Caco-2 (cell line): ENCODE measurements around the gene PVALB. TPM values are rescaled to one million over a fixed set of nuclear protein-coding genes. Genes with fewer than 3 reads are reported as not detected.

ENCODE experiments used
- BruUV-seq: library from RNA; stranded (reverse); fragments of 400-500 nt; replicated peaks from 2 replicates; lab custom pipeline; 2021; lab: Mats Ljungman, UMichigan
- CTCF ChIA-PET: fragments of 300-600 bp; sonication (Branson Sonifier 250); formaldehyde crosslinking; loops from one replicate; lab custom pipeline; 2022; ENCODE audit warnings: antibody characterized with exemption; lab: Charles Lee
- POLR2A ChIA-PET: fragments of 300-600 bp; sonication (Branson Sonifier 250); formaldehyde crosslinking; loops from one replicate; lab custom pipeline; 2022; ENCODE audit warnings: antibody characterized with exemption; lab: Charles Lee
- DNase-seq, 2 experiments: peaks; one replicate each; pipeline versions ENCODE4 v3.0.0 to v3.0.0-alpha.2; 2020 to 2022
- H3K27me3 ChIP-seq: replicated peaks from 2 replicates; pipeline ENCODE4 v1.6.0; 2011; ENCODE audit warnings: low read length; ENCODE audit not compliant: control insufficient read depth, insufficient read depth
- H3K36me3 ChIP-seq: 2 replicates; pipeline ENCODE4 v1.5.1; 2011; ENCODE audit warnings: low read length; ENCODE audit not compliant: control insufficient read depth, insufficient read depth
- H3K4me1 ChIP-seq: fragments of 250-450 bp; sonication (Bioruptor Pico); 2 replicates; pipeline ENCODE4 v1.5.1; 2020; ENCODE audit warnings: mild to moderate bottlenecking
- H3K4me3 ChIP-seq: 2 replicates; pipeline ENCODE4 v1.5.1; 2011; ENCODE audit warnings: low read depth, mild to moderate bottlenecking, control low read depth, low read length
- H3K9me3 ChIP-seq: fragments of 250-450 bp; sonication (Bioruptor Pico); 2 replicates; pipeline ENCODE4 v1.5.1; 2020; ENCODE audit warnings: mild to moderate bottlenecking, moderate library complexity
- H3K27ac Mint-ChIP-seq: one replicate; pipeline ENCODE4 v1.8.0; 2022; ENCODE audit warnings: mixed read lengths; ENCODE audit not compliant: unreplicated experiment
- H3K27me3 Mint-ChIP-seq: one replicate; pipeline ENCODE4 v1.8.0; 2022; ENCODE audit warnings: mixed read lengths; ENCODE audit not compliant: insufficient read depth, unreplicated experiment
- H3K36me3 Mint-ChIP-seq: one replicate; pipeline ENCODE4 v1.8.0; 2022; ENCODE audit warnings: mild to moderate bottlenecking, mixed read lengths; ENCODE audit not compliant: insufficient read depth, unreplicated experiment
- H3K4me1 Mint-ChIP-seq: one replicate; pipeline ENCODE4 v1.8.0; 2022; ENCODE audit warnings: low read depth, mixed read lengths; ENCODE audit not compliant: unreplicated experiment
- H3K4me3 Mint-ChIP-seq: one replicate; pipeline ENCODE4 v1.8.0; 2022; ENCODE audit warnings: mild to moderate bottlenecking, moderate library complexity, mixed read lengths; ENCODE audit not compliant: unreplicated experiment
- H3K9me3 Mint-ChIP-seq: one replicate; pipeline ENCODE4 v1.8.0; 2022; ENCODE audit warnings: mixed read lengths; ENCODE audit not compliant: unreplicated experiment
- CTCF ChIP-seq, 2 experiments: fragments of 200-600 bp in 1 of 2; IDR thresholded peaks; 1 replicate in 1 of 2; 2 replicates in 1 of 2; pipeline versions ENCODE4 v1.5.1 to v1.8.0; 2011 to 2022; ENCODE audit warnings: antibody characterized with exemption in 1 of 2, control low read depth in 1 of 2, inconsistent platforms in 1 of 2, low read depth in 1 of 2, low read length in 1 of 2, mild to moderate bottlenecking in 1 of 2, moderate library complexity in 1 of 2; ENCODE audit not compliant: insufficient read depth in 1 of 2, severe bottlenecking in 1 of 2, unreplicated experiment in 1 of 2
- intact Hi-C: fragments of 100-400 bp; cut with micrococcal nuclease; formaldehyde crosslinking; loops from one replicate; pipeline ENCODE4 v1.10.0; 2022; ENCODE audit not compliant: unreplicated experiment
- total RNA-seq: library from RNA; stranded (reverse); gene quantifications from 2 replicates; pipeline ENCODE4 v1.2.3, GENCODE V29; 2022

The PVALB gene
- total RNA-seq, 1 experiment from 2014 or later, result not detected

GRCh38 chr22:36775964-36776669 lies 40.7 kb downstream of the PVALB start, which contains the start of gene IFT27:
TSS of gene IFT27 (minus strand) at chr22:36776119. CDS start at chr22:36775707, 412 bp downstream.
- no TSS peak for BruUV-seq
- H3K4me3 ChIP-seq, result peak within 1 kb of the TSS; percentile 68
- Mint-ChIP-seq H3K36me3 (no peaks in the 10 kb centered on the region), H3K4me1 (peaks cover 5% of the 10 kb centered on the region), H3K9me3 (peaks cover 9% of the 10 kb centered on the region), H3K4me3 (peak within 1 kb of the TSS; percentile 81), H3K27me3 (peaks cover 4% of the 10 kb centered on the region), H3K27ac (peak within 1 kb of the TSS; percentile 57)
- CTCF ChIA-PET, result interaction anchor here (0.5 to 1.9 kb wide), 15 partner anchors 17 to 424 kb away, joined by 3 to 20 read pairs (median 3); partner anchors contain the start of genes CACNG2 and EIF3D
- no peak for TF ChIP-seq CTCF (IDR thresholded peaks at IDR 0.05; ENCODE audit: insufficient read depth in 1 of 2, low read depth in 1 of 2, low read length in 1 of 2, severe bottlenecking in 1 of 2, unreplicated experiment in 1 of 2)
- intact Hi-C loops, result loop anchor here (10.0 kb wide), 1 partner anchor 251 kb away; the partner anchor contains the start of gene EIF3D
- 0 out of 2 replicates have a peak, but pooled peaks cover 5% of the 10 kb centered on the region for H3K4me1 ChIP-seq
- H3K27me3 ChIP-seq, result no peaks in the 10 kb centered on the region
- POLR2A ChIA-PET, result interaction anchor here (0.6 to 0.9 kb wide), 3 partner anchors 146 to 548 kb away, joined by 3 to 4 read pairs (median 3); no protein-coding TSS in a partner anchor
- H3K9me3 ChIP-seq, result no peaks in the 10 kb centered on the region
- no peaks in the 10 kb centered on the region for H3K36me3 ChIP-seq
- DNase-seq, result peak; percentile 97 to 99

DNA sequence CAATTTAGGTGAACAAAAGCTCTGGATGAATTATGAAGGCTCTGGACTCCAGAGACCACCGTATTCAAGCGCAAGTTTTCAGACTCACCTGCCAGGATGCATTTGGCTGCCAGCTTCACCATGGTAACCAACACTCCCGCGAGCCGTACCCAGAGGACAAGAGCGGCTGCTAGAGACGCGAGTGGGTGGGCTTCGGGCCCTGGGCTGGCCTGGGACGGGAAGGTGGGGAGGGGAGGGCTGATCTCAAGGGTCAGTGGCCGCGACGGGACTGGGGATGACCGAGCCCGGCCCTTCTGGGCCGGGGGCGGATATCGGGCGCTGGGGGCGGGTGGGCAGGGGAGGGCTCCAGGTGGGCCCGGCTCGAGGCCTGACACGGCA lies 41.3 kb downstream of the PVALB start:
- intact Hi-C loops, result loop anchor here (10.0 kb wide), 1 partner anchor 251 kb away; the partner anchor contains the start of gene EIF3D
- TF ChIP-seq CTCF (IDR thresholded peaks at IDR 0.05; ENCODE audit: insufficient read depth in 1 of 2, low read depth in 1 of 2, low read length in 1 of 2, severe bottlenecking in 1 of 2, unreplicated experiment in 1 of 2), result no peak
- Mint-ChIP-seq H3K9me3 (peaks cover 9% of the 10 kb centered on the region), H3K27ac (no peak overlapping the region), H3K4me1 (peaks cover 5% of the 10 kb centered on the region), H3K4me3 (peak overlapping the region; percentile 81), H3K36me3 (no peaks in the 10 kb centered on the region), H3K27me3 (peaks cover 6% of the 10 kb centered on the region)
- POLR2A ChIA-PET, result interaction anchor here (0.6 to 0.9 kb wide), 2 partner anchors 424 to 548 kb away, joined by 3 to 4 read pairs; no protein-coding TSS in a partner anchor
- 0 out of 2 replicates have a peak, but pooled peaks cover 5% of the 10 kb centered on the region for H3K4me1 ChIP-seq
- no peaks in the 10 kb centered on the region for H3K36me3 ChIP-seq
- H3K27me3 ChIP-seq, result no peaks in the 10 kb centered on the region
- CTCF ChIA-PET, result interaction anchor here (0.5 to 1.9 kb wide), 12 partner anchors 16 to 424 kb away, joined by 3 to 20 read pairs (median 4); partner anchors contain the start of gene CACNG2
- DNase-seq, result peak in 1 of 2 experiments; percentile 10
- BruUV-seq, result no TSS peak
- H3K9me3 ChIP-seq, result no peaks in the 10 kb centered on the region
- peak overlapping the region; percentile 68 for H3K4me3 ChIP-seq

DNA sequence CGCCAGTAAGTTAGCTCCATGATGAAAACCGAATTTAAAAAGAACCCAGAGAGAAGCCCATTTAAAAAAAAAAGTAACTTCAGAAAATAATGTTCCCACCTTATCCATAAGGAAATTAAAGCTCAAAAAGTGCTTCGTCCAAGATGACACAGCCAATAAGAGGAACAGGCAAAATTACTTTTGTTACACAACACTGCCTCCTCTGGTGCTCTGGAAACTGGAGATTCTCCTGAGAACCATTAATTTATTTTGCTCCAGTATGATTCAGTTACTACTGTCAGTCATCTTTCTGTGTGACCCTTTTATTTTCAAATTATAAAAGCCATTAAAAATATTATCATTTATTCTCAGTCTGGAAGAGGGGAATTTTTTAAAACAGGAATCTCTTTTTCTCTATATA lies 42.9 kb downstream of the PVALB start:
- Histone ChIP-seq H3K36me3 (no peaks in the 10 kb centered on the region), H3K9me3 (no peaks in the 10 kb centered on the region), H3K4me1 (0 out of 2 replicates have a peak, but pooled peaks cover 5% of the 10 kb centered on the region), H3K4me3 (no peak overlapping the region), H3K27me3 (no peaks in the 10 kb centered on the region)
- no TSS peak for BruUV-seq
- CTCF ChIA-PET, result interaction anchor here (0.6 to 1.0 kb wide), 3 partner anchors 79 to 245 kb away, joined by 3 to 4 read pairs (median 3); partner anchors contain the start of gene EIF3D
- H3K27ac Mint-ChIP-seq, result no peak overlapping the region
- peaks cover 9% of the 10 kb centered on the region for H3K9me3 Mint-ChIP-seq
- no peaks in the 10 kb centered on the region for H3K36me3 Mint-ChIP-seq
- no peak overlapping the region for H3K4me3 Mint-ChIP-seq
- peaks cover 11% of the 10 kb centered on the region for H3K27me3 Mint-ChIP-seq
- no peak for DNase-seq
- intact Hi-C loops, result loop anchor here (10.0 kb wide), 1 partner anchor 249 kb away; the partner anchor contains the start of gene EIF3D
- TF ChIP-seq CTCF (IDR thresholded peaks at IDR 0.05; ENCODE audit: insufficient read depth in 1 of 2, low read depth in 1 of 2, low read length in 1 of 2, severe bottlenecking in 1 of 2, unreplicated experiment in 1 of 2), result no peak
- H3K4me1 Mint-ChIP-seq, result peaks cover 5% of the 10 kb centered on the region
- POLR2A ChIA-PET, result interaction anchor here (1.2 kb wide), 1 partner anchor 245 kb away, joined by 3 read pairs; the partner anchor contains the start of gene EIF3D
